GM21526 (cell line): ENCODE data around the gene PATE3.

Source experiments
- ATAC-seq: cut with Tn5 transposase; IDR thresholded peaks from one replicate; pipeline ENCODE4 v1.9.1; 2021; ENCODE audit warnings: moderate library complexity; ENCODE audit not compliant: unreplicated experiment, low FRiP score

Gene PATE3, protein sequence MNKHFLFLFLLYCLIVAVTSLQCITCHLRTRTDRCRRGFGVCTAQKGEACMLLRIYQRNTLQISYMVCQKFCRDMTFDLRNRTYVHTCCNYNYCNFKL

GRCh38 chr11:125787827-125788226 is at the start of gene PATE3:
TSS of gene PATE3 (plus strand) at chr11:125788127. CDS start at chr11:125788152, 25 bp downstream.
- ATAC-seq, result no peak

- no peak for ATAC-seq
These were observed 47.3 kb upstream of the PATE3 start for GRCh38 chr11:125740617-125741016.

DNA sequence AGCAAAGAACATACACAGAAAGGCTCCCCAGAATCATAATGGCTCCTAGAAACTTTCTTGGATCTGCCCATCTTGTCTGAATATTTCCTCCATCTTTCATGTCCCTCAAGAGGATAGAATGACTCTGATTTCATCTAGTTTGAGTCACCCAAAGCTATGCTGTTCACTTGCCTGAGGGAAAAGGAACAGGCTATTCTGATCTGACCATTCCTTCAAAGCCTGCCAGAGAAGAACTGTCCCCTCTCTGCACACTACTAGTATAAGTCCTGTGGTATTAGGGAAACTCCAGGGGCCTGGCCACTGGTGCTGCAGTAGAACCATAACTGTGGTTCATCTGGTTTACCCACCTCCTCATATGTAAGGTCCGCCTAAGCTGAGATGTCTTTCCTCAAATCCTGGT is 44.2 kb upstream of the PATE3 start:
- no peak for ATAC-seq

DNA sequence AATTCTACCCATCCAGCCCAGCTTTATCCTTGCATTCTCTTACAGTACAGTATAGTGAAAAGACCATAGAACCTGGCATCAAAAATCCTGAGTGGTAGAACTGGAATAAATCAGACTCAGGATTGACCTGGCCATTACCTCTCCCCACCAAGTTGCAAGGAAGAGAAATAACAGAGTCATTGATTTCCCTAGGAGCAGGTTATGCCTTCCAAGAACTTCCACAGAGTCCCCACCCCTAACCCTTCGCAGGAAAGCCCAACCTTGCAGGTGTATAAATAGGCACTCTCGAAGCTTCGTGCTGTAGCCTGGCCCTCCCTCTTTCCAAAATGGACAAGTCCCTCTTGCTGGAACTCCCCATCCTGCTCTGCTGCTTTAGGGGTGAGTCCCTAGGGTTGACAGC is 41.9 kb upstream of the PATE3 start, which contains the start of gene PATE1:
TSS of gene PATE1 (plus strand) at position 301 of the 400 bp plus-strand sequence. CDS start at position 327, 26 bp downstream.
- no peak for ATAC-seq

- no peak for ATAC-seq
These were observed 37.3 kb upstream of the PATE3 start for GRCh38 chr11:125750629-125751028.

- no peak for ATAC-seq
These were observed 31.9 kb upstream of the PATE3 start for GRCh38 chr11:125756050-125756449.

- ATAC-seq, result no peak
These were observed 25.5 kb upstream of the PATE3 start for GRCh38 chr11:125762445-125762844.

- no peak for ATAC-seq
These were observed 24.4 kb upstream of the PATE3 start for GRCh38 chr11:125763483-125763882.

- no peak for ATAC-seq
These were observed 21.7 kb upstream of the PATE3 start for GRCh38 chr11:125766251-125766650.

GRCh38 chr11:125768336-125769046 is 19.4 kb upstream of the PATE3 start:
- ATAC-seq, result no peak

DNA sequence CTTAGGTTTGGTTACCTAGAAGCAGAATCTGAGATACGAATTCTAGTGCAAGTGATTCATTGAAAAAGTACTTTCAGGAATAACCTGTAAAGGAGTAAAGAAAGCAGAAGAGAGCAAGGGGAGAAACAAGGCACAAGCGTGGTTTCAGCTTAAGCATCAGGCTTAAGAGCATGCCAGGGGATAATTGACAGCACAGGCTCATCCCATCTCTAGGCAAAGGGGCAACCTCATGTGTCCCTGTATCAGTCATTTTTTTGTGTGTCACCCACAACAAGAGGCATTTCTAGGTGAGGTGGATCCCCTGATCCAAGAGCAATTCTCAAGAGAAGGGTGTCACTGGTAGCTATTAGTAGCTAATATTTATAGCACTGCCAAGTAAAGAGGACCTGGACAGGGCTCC is 17.3 kb upstream of the PATE3 start:
- ATAC-seq, result no peak

GRCh38 chr11:125772834-125773505 is 15.0 kb upstream of the PATE3 start:
- ATAC-seq, result no peak

- ATAC-seq, result no peak
These were observed 14.4 kb upstream of the PATE3 start for GRCh38 chr11:125773516-125773915.

DNA sequence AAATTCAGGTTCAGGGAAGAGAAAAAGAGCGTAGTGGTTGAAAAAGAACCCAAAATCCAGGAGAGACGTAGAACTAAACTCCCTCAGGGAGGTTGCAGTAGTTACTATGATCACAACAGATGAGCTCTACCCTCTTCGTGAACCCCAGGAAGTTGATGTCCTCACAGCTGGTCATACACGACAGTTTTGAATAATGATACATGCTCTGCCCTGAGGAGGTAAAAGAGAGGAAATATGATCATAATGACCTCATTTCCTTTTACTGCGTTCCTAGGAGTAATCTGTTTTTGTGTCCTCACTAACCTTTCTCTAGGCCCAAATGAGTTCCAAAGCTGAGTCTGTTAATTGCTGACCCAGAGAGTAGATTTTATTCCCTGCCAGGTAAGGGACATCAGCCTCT is 10.6 kb upstream of the PATE3 start:
- no peak for ATAC-seq

DNA sequence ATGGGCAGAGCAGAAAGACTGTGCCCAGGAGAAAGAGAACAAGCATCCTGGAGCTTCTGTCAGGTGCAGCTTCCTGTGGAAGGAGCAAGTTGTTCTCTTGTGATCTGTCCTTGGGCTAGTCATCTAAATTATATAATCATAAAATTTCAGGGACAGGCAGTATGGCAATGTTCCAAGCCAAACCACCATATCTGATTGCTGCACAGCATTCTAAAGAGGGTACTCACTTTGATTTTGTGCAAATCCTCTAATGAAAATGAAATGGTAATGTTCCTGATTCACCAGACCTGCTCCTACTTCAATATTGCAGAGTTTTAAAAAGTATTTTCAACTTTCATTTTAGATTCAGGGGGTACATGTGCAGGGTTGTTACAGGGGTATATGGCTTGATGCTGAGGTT is 9.2 kb upstream of the PATE3 start, which contains the start of gene PATE2:
TSS of gene PATE2 (minus strand) at position 101 of the 400 bp plus-strand sequence. CDS start at position 46, 55 bp downstream.
- no peak for ATAC-seq

DNA sequence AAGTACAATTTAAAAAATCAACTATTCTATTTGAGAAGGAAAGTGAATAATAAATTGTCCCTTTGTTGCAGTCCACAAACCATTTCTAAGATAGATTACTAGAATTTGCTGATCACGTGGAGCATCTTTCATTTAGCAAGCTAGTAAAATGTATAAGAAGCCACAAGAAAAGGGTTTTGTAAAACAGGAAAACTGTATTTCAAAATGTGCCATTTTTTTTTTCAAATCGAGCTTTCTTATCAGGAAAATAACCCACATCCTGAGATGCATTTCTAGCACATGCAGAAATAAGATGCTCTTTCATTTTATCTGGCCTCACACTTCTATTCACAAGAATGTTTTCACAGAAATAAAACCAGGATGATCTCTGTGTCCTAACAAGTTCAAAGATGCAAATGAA is 3.2 kb upstream of the PATE3 start:
- ATAC-seq, result no peak

GRCh38 chr11:125790825-125791224 is 2.9 kb downstream of the PATE3 start:
- no peak for ATAC-seq

DNA sequence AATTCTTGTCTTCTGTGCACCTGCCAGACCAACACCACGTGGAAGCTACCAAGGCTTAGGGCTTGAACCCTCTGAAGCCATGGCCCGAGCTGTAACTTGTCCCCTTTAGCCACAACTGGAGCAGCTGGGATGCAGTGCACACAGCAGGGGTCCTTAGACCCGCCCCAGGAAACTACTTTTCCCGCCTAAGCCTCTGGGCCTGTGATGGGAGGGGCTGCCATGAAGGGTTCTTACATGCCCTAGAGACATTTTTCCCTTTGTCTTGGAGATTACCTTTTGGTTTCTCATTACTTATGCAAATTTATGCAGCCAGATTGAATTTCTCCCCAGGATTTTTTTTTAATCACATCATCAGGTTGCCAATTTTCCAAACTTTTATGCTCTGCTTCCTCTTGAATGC is 9.7 kb downstream of the PATE3 start:
- no peak for ATAC-seq

DNA sequence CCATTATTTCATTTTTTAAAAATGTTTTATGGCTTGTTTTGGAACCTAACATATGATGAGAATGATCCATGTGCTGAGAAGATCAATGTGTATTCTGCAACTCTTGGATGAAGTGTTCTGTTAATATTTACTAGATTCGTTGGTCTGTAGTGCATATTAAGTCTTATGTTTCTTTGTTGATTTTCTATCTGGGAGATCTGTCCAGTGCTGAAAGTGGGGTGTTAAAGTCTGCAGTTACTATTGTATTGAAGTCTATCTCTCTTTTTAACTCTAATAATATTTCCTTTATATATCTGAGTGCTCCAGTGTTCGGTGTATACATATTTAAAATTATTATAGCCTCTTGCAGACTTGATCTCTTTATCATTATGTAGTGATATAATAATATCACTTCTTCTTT is 11.9 kb downstream of the PATE3 start:
- ATAC-seq, result no peak

- ATAC-seq, result no peak
These were observed 14.5 kb downstream of the PATE3 start for GRCh38 chr11:125802387-125802786.

- no peak for ATAC-seq
These were observed 20.0 kb downstream of the PATE3 start for GRCh38 chr11:125807909-125808308.

- ATAC-seq, result no peak
These were observed 45.1 kb downstream of the PATE3 start, which contains the start of gene PATE4 for GRCh38 chr11:125833016-125833415. TSS of gene PATE4 (plus strand) at chr11:125833316. CDS start at chr11:125833360, 44 bp downstream.
